CD4-positive, alpha-beta T cell treated with Interleukin-21 for 1 hour (primary cell): ENCODE measurements around the gene ZNF432.
"Not testable (repeated sequence)": the region's sequence is repeated elsewhere in the genome, so short reads cannot be mapped to it uniquely, and the experiment has no call there.

Experiments used
- DNase-seq: peaks from one replicate; pipeline ENCODE4 v3.0.0-alpha.2; 2020

The ZNF432 gene

GRCh38 chr19:52048555-52049501 lies at the start of gene ZNF432:
TSS of gene ZNF432 (minus strand) at chr19:52048838. CDS start at chr19:52046868, 1,970 bp downstream.
- peak; percentile 87 for DNase-seq

DNA sequence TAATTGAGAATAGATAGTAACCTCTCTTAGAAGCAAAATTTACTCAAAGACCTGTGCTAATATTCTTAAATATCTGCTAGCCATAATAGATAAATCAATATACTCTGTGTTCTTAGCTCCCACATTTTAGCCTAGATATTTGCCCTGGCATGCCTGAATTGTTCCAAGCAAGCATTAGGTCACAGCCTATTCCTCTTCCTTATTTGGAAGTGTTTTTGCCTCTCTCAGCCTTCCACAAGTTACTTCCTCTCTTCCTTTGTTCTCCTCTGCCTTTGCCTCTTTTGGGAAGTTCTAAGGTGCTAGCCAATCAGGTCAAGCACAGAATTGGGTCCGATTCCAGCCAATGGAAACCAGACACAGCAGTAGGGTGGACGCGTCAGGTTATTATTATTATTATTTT lies 47.8 kb upstream of the ZNF432 start:
- not testable (repeated sequence) for DNase-seq

- peak; percentile 91 for DNase-seq
These were observed 46.8 kb upstream of the ZNF432 start, which contains the start of gene ZNF841 for GRCh38 chr19:52095172-52096014. TSS of gene ZNF841 (minus strand) at chr19:52095765. CDS start at chr19:52084801, 10,964 bp downstream.

GRCh38 chr19:52094526-52095130 lies 46.0 kb upstream of the ZNF432 start:
- DNase-seq: no peak

- no peak for DNase-seq
These were observed 37.8 kb upstream of the ZNF432 start for GRCh38 chr19:52086481-52086880.

DNA sequence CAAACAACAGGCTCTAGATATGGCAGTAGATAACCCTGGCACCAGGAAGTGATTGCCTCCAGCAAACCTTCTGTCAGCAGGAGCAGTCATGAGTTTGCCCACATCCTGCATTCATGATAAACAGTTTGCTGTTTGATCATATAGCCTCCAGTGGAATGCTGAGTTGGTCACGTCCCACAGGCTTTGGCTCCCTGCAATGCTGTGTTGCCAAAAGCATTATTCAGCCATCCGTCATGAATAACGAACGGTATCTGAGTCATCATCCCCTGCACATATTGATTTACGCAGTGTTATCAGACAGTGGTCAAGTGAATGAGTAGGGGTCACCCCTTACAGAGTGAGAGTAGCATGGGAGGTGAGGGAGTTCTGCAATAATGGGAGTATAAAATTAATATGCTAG lies 21.9 kb upstream of the ZNF432 start:
- no peak for DNase-seq

GRCh38 chr19:52069653-52070052 lies 21.0 kb upstream of the ZNF432 start:
- DNase-seq: no peak

GRCh38 chr19:52066258-52066863 lies 17.7 kb upstream of the ZNF432 start:
- no peak for DNase-seq

- no peak for DNase-seq
These were observed 16.8 kb upstream of the ZNF432 start for GRCh38 chr19:52065399-52065798.

GRCh38 chr19:52056480-52056879 lies 7.8 kb upstream of the ZNF432 start:
- DNase-seq: not testable (repeated sequence)

- not testable (repeated sequence) for DNase-seq
These were observed 3.1 kb upstream of the ZNF432 start for GRCh38 chr19:52051736-52052135.

DNA sequence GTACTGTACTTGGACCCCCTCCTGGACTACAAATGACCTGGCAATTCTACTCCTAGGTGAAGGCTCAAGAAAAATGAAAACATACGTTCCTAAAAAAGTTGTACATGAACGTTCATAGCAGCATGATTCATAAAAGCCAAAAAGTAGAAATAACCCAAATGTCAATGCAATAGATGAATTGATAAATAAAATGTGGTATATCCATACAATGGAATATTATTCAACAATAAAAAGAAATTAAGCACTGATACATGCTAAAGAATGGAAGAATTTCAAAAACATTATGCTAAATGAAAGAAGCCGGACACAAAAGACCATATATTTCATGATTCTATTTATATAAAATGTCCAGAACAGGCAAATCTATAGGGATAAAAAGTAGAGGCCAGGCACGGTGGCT lies 9.5 kb downstream of the ZNF432 start:
- DNase-seq: no peak

- DNase-seq: no peak
These were observed 14.4 kb downstream of the ZNF432 start for GRCh38 chr19:52034051-52034728.

DNA sequence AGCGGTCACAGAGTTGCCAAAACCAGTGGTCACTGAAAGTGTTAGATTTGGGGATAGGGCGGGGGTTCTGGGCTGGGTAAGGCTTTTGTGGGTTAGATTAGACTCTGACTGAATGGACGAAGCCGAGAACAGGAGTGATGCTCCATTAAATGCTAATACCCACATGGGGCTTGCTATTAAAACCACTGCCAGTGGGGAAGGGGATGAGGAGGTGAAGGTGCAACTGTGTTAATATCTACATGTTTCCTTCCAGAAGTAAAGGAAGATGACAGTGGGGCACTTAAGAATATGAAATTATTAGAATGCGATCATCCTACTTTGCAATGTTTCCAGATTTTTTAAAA lies 19.9 kb downstream of the ZNF432 start:
- no peak for DNase-seq

DNA sequence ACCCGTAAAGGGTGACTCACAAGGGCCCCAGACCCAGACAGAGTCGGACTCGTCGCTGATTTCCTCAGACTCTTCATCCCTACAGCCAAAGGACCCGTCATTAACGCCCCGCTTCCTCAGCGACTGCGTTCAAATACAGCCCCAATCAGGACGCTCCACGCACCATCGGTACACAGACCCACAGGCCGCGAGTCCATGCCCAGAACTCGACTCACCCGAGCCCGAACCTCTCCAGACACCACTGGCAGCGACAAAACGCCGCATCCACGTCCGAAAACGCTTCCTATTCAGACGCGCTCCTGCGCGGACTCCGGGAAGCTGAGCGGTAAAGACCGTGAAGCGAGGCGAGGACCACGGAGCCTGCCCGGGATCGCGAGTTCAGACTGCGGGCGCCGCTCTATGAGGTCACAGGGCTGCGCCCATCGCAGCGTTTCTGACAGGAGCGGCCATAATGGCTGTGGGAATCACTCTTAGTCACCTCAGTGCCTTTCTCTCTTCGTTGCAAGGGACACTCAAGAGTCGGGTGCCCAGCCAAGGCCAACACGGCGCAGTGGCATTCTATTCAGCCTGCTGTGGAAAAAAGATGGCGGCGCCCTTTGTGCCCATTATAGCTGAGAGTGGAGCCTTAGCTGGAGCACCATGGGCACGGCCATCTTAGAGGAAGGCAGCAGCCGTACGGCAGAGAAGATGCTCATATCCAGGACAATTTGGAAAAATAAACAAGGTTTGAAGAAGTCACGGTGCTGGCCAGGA lies 20.4 kb downstream of the ZNF432 start, which contains the start of gene ZNF614:
TSS of gene ZNF614 (minus strand) at position 353 of the 753 bp plus-strand sequence. CDS start 2,634 bp downstream, outside the sequence.
- DNase-seq: peak; percentile 86

- DNase-seq: not testable (repeated sequence)
These were observed 22.2 kb downstream of the ZNF432 start for GRCh38 chr19:52026255-52026990.

DNA sequence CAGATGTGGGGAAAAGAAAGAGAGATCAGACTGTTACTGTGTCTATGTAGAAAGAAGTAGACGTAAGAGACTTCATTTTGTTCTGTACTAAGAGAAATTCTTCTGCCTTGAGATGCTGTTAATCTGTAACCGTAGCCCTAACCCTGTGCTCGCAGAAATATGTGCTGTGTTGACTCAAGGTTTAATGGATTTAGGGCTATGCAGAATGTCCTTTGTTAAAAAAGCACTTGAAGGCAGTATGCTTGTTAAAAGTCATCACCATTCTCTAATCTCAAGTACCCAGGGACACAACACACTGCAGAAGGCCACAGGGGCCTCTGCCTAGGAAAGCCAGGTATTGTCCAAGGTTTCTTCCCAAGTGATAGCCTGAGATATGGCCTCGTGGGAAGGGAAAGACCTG lies 24.2 kb downstream of the ZNF432 start:
- not testable (repeated sequence) for DNase-seq

- no peak for DNase-seq
These were observed 26.4 kb downstream of the ZNF432 start for GRCh38 chr19:52022193-52022592.

DNA sequence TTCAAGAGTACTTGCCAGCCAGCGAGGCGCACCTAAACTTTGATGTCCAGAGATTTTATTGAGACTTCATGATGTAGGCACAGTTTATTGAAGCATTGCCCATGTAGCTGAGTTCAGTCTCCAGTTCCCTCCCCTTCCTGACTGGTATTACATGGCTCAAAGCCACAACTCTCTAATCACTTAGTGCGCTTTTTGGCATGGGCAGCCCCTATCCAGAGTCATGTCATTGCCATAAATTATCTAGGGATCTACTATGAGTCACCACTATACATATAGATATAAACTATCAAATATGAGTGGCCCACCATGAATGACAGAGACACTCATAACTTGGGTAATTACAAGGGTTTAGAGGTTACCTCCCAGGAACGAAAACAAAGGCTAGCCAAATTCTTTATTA lies 28.1 kb downstream of the ZNF432 start:
- DNase-seq: no peak

- no peak for DNase-seq
These were observed 38.0 kb downstream of the ZNF432 start for GRCh38 chr19:52010674-52011073.
